Measurements from ENCODE around the gene NT5M. TPM values are rescaled to one million over a fixed set of nuclear protein-coding genes. Genes with fewer than 3 reads are reported as not detected.
A peak's percentile ranks its signal among the peaks of the same experiment; 100 is the strongest.

Gene NT5M
- polyA plus RNA-seq, 3 donors, result 0.23 to 0.57 (median 0.25) TPM

DNA sequence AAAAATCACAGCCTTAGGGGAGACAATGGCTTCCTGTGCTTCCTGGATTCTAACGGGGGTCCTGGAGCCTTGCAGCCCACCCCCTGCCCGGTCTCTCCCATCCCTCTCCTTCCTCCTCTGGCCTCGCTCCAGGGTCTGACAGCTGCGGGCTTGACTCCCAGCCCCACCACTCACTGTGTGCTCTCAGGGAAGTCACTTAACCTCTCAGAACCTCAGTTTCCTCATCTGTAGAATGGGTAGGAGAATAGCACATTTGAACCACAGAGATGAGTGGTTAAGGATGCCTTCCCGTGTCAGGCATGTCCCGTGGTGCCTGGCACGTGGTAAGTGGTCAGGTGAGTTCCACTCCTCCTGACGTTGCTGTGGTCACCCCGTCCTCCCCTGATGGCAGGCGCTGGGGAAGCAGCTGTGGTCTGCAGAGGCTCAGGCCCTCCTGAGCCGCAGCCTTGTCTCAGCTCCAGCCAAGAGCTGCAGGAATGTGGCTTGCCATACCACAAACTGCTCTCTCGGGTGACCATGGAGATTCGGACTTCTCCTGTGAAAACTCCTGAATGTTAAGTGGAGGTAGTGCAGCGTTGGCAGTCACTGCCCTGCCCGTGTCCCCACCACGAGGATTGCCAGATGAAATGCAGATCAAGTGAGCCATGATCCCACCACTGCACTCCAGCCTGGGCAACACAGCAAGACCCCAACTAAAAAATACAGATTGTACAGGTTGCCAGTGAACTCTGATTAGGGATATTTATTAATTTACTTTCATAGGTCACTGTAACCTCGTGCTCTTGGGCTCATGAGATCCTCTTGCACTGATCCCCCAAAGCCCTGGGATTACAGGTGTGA lies 85.7 kb downstream of the NT5M start:
- peaks cover 0 to 8% (median 7%) of the 10 kb centered on the region in 7 donors for H3K9me3 Mint-ChIP-seq
- no peak overlapping the region for H3K27ac ChIP-seq (ENCODE audit: low read depth in 1 of 2, low read length in 2 of 2)
- H2AFZ ChIP-seq (ENCODE audit: insufficient read depth, low read depth, low read length, poor library complexity, severe bottlenecking), result no peak overlapping the region
- H3K9ac ChIP-seq (ENCODE audit: insufficient read depth, low read length, poor library complexity, severe bottlenecking), result no peak overlapping the region
- no peaks in the 10 kb centered on the region for H3K36me3 Mint-ChIP-seq
- H3K4me3 ChIP-seq (replicated peaks in 1 of 3; ENCODE audit: low read depth in 2 of 3, low read length in 3 of 3), result no peak overlapping the region
- peaks cover 9% of the 10 kb centered on the region for H3K4me1 Mint-ChIP-seq
- WGBS (ENCODE audit: insufficient coverage), result 76% methylated on average over 12 of the region's 17 CpGs
- H3K79me2 ChIP-seq (ENCODE audit: insufficient read depth, low read length), result no peaks in the 10 kb centered on the region
- intact Hi-C loops (cut with micrococcal nuclease), result no loop called here
- H3K27me3 Mint-ChIP-seq (ENCODE audit: low read depth in 3 of 3), result peaks cover 12 to 16% (median 13%) of the 10 kb centered on the region in 3 donors
- H3K4me1 ChIP-seq (ENCODE audit: control insufficient read depth in 1 of 2, insufficient read depth in 2 of 2, low read length in 2 of 2), result no peaks in the 10 kb centered on the region
- H3K36me3 ChIP-seq (replicated peaks in 1 of 2; ENCODE audit: control insufficient read depth in 1 of 2, insufficient read depth in 2 of 2, low read length in 2 of 2), result no peaks in the 10 kb centered on the region
- H3K9me3 ChIP-seq (replicated peaks in 1 of 2; ENCODE audit: control insufficient read depth in 1 of 2, insufficient read depth in 1 of 2, low read length in 2 of 2), result peaks cover 0 to 6% of the 10 kb centered on the region in 2 donors
- no peaks in the 10 kb centered on the region for H4K20me1 ChIP-seq (ENCODE audit: insufficient read depth, low read length)
- peak overlapping the region in 1 of 7 donors; percentile 53 for H3K27ac Mint-ChIP-seq
- no peak for TF ChIP-seq CTCF (IDR thresholded peaks at IDR 0.05)
- no peak for DNase-seq
- no peak overlapping the region for H3K4me2 ChIP-seq (replicated peaks; ENCODE audit: extremely low read depth, low read length, poor library complexity, severe bottlenecking)
- no peak overlapping the region for H3K4me3 Mint-ChIP-seq
- peaks cover 0 to 2% of the 10 kb centered on the region in 2 donors for H3K27me3 ChIP-seq (ENCODE audit: control insufficient read depth in 2 of 2, insufficient read depth in 2 of 2, low read length in 2 of 2)

GRCh38 chr17:17391668-17392370 lies 88.6 kb downstream of the NT5M start:
- Mint-ChIP-seq H3K27me3 (ENCODE audit: low read depth in 3 of 3) (peaks cover 12 to 16% (median 12%) of the 10 kb centered on the region in 3 donors), H3K36me3 (no peaks in the 10 kb centered on the region), H3K4me1 (peaks cover 9% of the 10 kb centered on the region), H3K9me3 (peaks cover 0 to 12% (median 8%) of the 10 kb centered on the region in 7 donors), H3K4me3 (peak overlapping the region in 1 of 2 donors; percentile 59), H3K27ac (no peak overlapping the region)
- Histone ChIP-seq H2AFZ (ENCODE audit: insufficient read depth, low read depth, low read length, poor library complexity, severe bottlenecking) (peak overlapping the region; percentile 61), H3K9me3 (replicated peaks in 1 of 2; ENCODE audit: control insufficient read depth in 1 of 2, insufficient read depth in 1 of 2, low read length in 2 of 2) (peaks cover 0 to 13% of the 10 kb centered on the region in 2 donors), H4K20me1 (ENCODE audit: insufficient read depth, low read length) (no peaks in the 10 kb centered on the region), H3K4me1 (ENCODE audit: control insufficient read depth in 1 of 2, insufficient read depth in 2 of 2, low read length in 2 of 2) (no peaks in the 10 kb centered on the region), H3K27me3 (ENCODE audit: control insufficient read depth in 2 of 2, insufficient read depth in 2 of 2, low read length in 2 of 2) (peaks cover 0 to 2% of the 10 kb centered on the region in 2 donors), H3K36me3 (replicated peaks in 1 of 2; ENCODE audit: control insufficient read depth in 1 of 2, insufficient read depth in 2 of 2, low read length in 2 of 2) (no peaks in the 10 kb centered on the region), H3K9ac (ENCODE audit: insufficient read depth, low read length, poor library complexity, severe bottlenecking) (no peak overlapping the region), H3K27ac (ENCODE audit: low read depth in 1 of 2, low read length in 2 of 2) (no peak overlapping the region), H3K4me3 (replicated peaks in 1 of 3; ENCODE audit: low read depth in 2 of 3, low read length in 3 of 3) (no peak overlapping the region), H3K79me2 (ENCODE audit: insufficient read depth, low read length) (no peaks in the 10 kb centered on the region), H3K4me2 (replicated peaks; ENCODE audit: extremely low read depth, low read length, poor library complexity, severe bottlenecking) (no peak overlapping the region)
- 28% methylated on average over 23 of the region's 23 CpGs for WGBS (ENCODE audit: insufficient coverage)
- DNase-seq, result no peak
- intact Hi-C loops (cut with micrococcal nuclease), result no loop called here
- no peak for TF ChIP-seq CTCF (IDR thresholded peaks at IDR 0.05)
